ENCODE measurements around the gene RETSAT.

The RETSAT gene

GRCh38 chr2:85308896-85309555, 45.3 kb downstream of the RETSAT start:
- Histone ChIP-seq H3K36me3 (ENCODE audit: control insufficient read depth, insufficient read depth, low read length) (no peaks in the 10 kb centered on the region), H3K4me1 (ENCODE audit: control insufficient read depth, insufficient read depth, low read length) (peaks cover 9% of the 10 kb centered on the region), H3K27me3 (ENCODE audit: control insufficient read depth, insufficient read depth, low read length, poor library complexity, severe bottlenecking) (no peaks in the 10 kb centered on the region), H3K27ac (ENCODE audit: insufficient read depth, low read depth, low read length, poor library complexity, severe bottlenecking) (peak overlapping the region; percentile 26), H3K9me3 (ENCODE audit: control insufficient read depth, low read length) (no peaks in the 10 kb centered on the region), H3K4me3 (ENCODE audit: insufficient read depth, low read depth, low read length) (no peak overlapping the region)
- 78 to 80% methylated on average over 15 of the region's 15 CpGs for WGBS, 2 experiments

GRCh38 chr2:85308201-85308600, 46.1 kb downstream of the RETSAT start:
- WGBS, 2 experiments: 90 to 97% methylated on average over 6 of the region's 6 CpGs

GRCh38 chr2:85307527-85307897, 46.8 kb downstream of the RETSAT start:
- H3K27me3 ChIP-seq (ENCODE audit: control insufficient read depth, insufficient read depth, low read length, poor library complexity, severe bottlenecking): no peaks in the 10 kb centered on the region
- no peaks in the 10 kb centered on the region for H3K9me3 ChIP-seq (ENCODE audit: control insufficient read depth, low read length)
- WGBS, 2 experiments: 84 to 92% methylated on average over 9 of the region's 9 CpGs
- H3K36me3 ChIP-seq (ENCODE audit: control insufficient read depth, insufficient read depth, low read length): no peaks in the 10 kb centered on the region
- no peak overlapping the region for H3K27ac ChIP-seq (ENCODE audit: insufficient read depth, low read depth, low read length, poor library complexity, severe bottlenecking)
- H3K4me1 ChIP-seq (ENCODE audit: control insufficient read depth, insufficient read depth, low read length): peaks cover 9% of the 10 kb centered on the region
- no peak overlapping the region for H3K4me3 ChIP-seq (ENCODE audit: insufficient read depth, low read depth, low read length)

More at GRCh38 chr2:85308201-85308600, 46.1 kb downstream of the RETSAT start:
- Histone ChIP-seq H3K27me3 (ENCODE audit: control insufficient read depth, insufficient read depth, low read length, poor library complexity, severe bottlenecking) (no peaks in the 10 kb centered on the region), H3K36me3 (ENCODE audit: control insufficient read depth, insufficient read depth, low read length) (no peaks in the 10 kb centered on the region), H3K4me1 (ENCODE audit: control insufficient read depth, insufficient read depth, low read length) (peaks cover 9% of the 10 kb centered on the region), H3K9me3 (ENCODE audit: control insufficient read depth, low read length) (no peaks in the 10 kb centered on the region), H3K27ac (ENCODE audit: insufficient read depth, low read depth, low read length, poor library complexity, severe bottlenecking) (no peak overlapping the region), H3K4me3 (ENCODE audit: insufficient read depth, low read depth, low read length) (no peak overlapping the region)

- Histone ChIP-seq H3K9me3 (ENCODE audit: control insufficient read depth, low read length) (no peaks in the 10 kb centered on the region), H3K4me3 (ENCODE audit: insufficient read depth, low read depth, low read length) (no peak overlapping the region), H3K27me3 (ENCODE audit: control insufficient read depth, insufficient read depth, low read length, poor library complexity, severe bottlenecking) (no peaks in the 10 kb centered on the region), H3K27ac (ENCODE audit: insufficient read depth, low read depth, low read length, poor library complexity, severe bottlenecking) (no peak overlapping the region), H3K36me3 (ENCODE audit: control insufficient read depth, insufficient read depth, low read length) (no peaks in the 10 kb centered on the region), H3K4me1 (ENCODE audit: control insufficient read depth, insufficient read depth, low read length) (peaks cover 6% of the 10 kb centered on the region)
- 94% methylated on average over 28 of the region's 28 CpGs for WGBS, 2 experiments
These were observed 50.4 kb downstream of the RETSAT start for GRCh38 chr2:85303780-85304531.

- Histone ChIP-seq H3K27me3 (ENCODE audit: control insufficient read depth, insufficient read depth, low read length, poor library complexity, severe bottlenecking) (no peaks in the 10 kb centered on the region), H3K4me3 (ENCODE audit: insufficient read depth, low read depth, low read length) (no peak overlapping the region), H3K9me3 (ENCODE audit: control insufficient read depth, low read length) (no peaks in the 10 kb centered on the region), H3K36me3 (ENCODE audit: control insufficient read depth, insufficient read depth, low read length) (no peaks in the 10 kb centered on the region), H3K4me1 (ENCODE audit: control insufficient read depth, insufficient read depth, low read length) (no peaks in the 10 kb centered on the region), H3K27ac (ENCODE audit: insufficient read depth, low read depth, low read length, poor library complexity, severe bottlenecking) (no peak overlapping the region)
- 95% methylated on average over 6 of the region's 6 CpGs for WGBS, 2 experiments
These were observed 52.2 kb downstream of the RETSAT start for GRCh38 chr2:85302121-85302520.
